ENCODE data around the gene TAX1BP1.

- TF ChIP-seq RAD21 (IDR thresholded peaks at IDR 0.05) = no peak
- no peak for TF ChIP-seq JUND (IDR thresholded peaks at IDR 0.05)
- TF ChIP-seq CTCF (IDR thresholded peaks at IDR 0.05; ENCODE audit: low read depth, low read length, missing input control) = no peak
- no peak for TF ChIP-seq TAF1 (conservative IDR thresholded peaks at IDR 0.05)
- TF ChIP-seq YY1 (IDR thresholded peaks at IDR 0.05) = no peak
- TF ChIP-seq ZBTB33 (IDR thresholded peaks at IDR 0.05) = no peak
- TF ChIP-seq, protein P1, sequence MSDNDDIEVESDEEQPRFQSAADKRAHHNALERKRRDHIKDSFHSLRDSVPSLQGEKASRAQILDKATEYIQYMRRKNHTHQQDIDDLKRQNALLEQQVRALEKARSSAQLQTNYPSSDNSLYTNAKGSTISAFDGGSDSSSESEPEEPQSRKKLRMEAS (IDR thresholded peaks at IDR 0.05) = no peak
- no peak for TF ChIP-seq REST (IDR thresholded peaks at IDR 0.05)
- TF ChIP-seq ATF3 (IDR thresholded peaks at IDR 0.05) = no peak
Observed at GRCh38 chr7:27840760-27841364, 100.9 kb downstream of the TAX1BP1 start.

Data from liver (tissue), 3 donors.